GM21360 (cell line): ENCODE measurements around the gene PIGP.
"Not testable (repeated sequence)": the region's sequence is repeated elsewhere in the genome, so short reads cannot be mapped to it uniquely, and the experiment has no call there.

Experiments
- ATAC-seq: cut with Tn5 transposase; IDR thresholded peaks from one replicate; pipeline ENCODE4 v1.9.1; 2021; ENCODE audit warnings: mild to moderate bottlenecking, moderate library complexity; ENCODE audit not compliant: unreplicated experiment

The PIGP gene

GRCh38 chr21:37045149-37045548, 27.7 kb downstream of the PIGP start:
- no peak for ATAC-seq

GRCh38 chr21:37044643-37045042, 28.2 kb downstream of the PIGP start:
- no peak for ATAC-seq

GRCh38 chr21:37043818-37044217, 29.1 kb downstream of the PIGP start:
- no peak for ATAC-seq

GRCh38 chr21:37041706-37042271, 31.1 kb downstream of the PIGP start:
- ATAC-seq = no peak

- ATAC-seq = no peak
Measured at GRCh38 chr21:37040212-37040611, 32.7 kb downstream of the PIGP start.

- ATAC-seq = no peak
Measured at GRCh38 chr21:37039411-37040075, 33.3 kb downstream of the PIGP start.

GRCh38 chr21:37036177-37036576, 36.7 kb downstream of the PIGP start:
- ATAC-seq = no peak

- not testable (repeated sequence) for ATAC-seq
Measured at GRCh38 chr21:37034394-37034793, 38.5 kb downstream of the PIGP start.

GRCh38 chr21:37032877-37033471, 39.9 kb downstream of the PIGP start:
- no peak for ATAC-seq

- ATAC-seq = no peak
Measured at GRCh38 chr21:37032293-37032692, 40.6 kb downstream of the PIGP start.

- ATAC-seq = no peak
Measured at GRCh38 chr21:37030864-37031263, 42.0 kb downstream of the PIGP start.

- ATAC-seq = no peak
Measured at GRCh38 chr21:37028570-37028969, 44.3 kb downstream of the PIGP start.

- ATAC-seq = no peak
Measured at GRCh38 chr21:37026499-37026898, 46.4 kb downstream of the PIGP start.

GRCh38 chr21:37017951-37018679, 54.8 kb downstream of the PIGP start:
- no peak for ATAC-seq
